IMR-90 (cell line): ENCODE results near the gene WNT3. TPM values are rescaled to one million over a fixed set of nuclear protein-coding genes. Genes with fewer than 3 reads are reported as not detected.

ENCODE experiments used
- ATAC-seq: fragments of 200-7000 bp; cut with Tn5 transposase; 2 replicates; pipeline ENCODE4 v1.9.1; 2020; ENCODE audit warnings: low read depth, mild to moderate bottlenecking, moderate library complexity
- BruUV-seq: library from RNA; stranded (reverse); fragments of 400-500 nt; replicated peaks from 2 replicates; lab custom pipeline; 2021; lab: Mats Ljungman, UMichigan
- CTCF ChIA-PET: fragments of 300-600 bp; formaldehyde crosslinking; extraction: SDS; loops from one replicate; lab custom pipeline; 2021; ENCODE audit warnings: antibody characterized with exemption; lab: Yijun Ruan, JAX
- POLR2A ChIA-PET: fragments of 300-600 bp; sonication (Branson Sonifier 250); formaldehyde crosslinking; loops from one replicate; lab custom pipeline; 2022; ENCODE audit warnings: antibody characterized with exemption; ENCODE audit not compliant: unreplicated experiment; lab: Charles Lee
- DNase-seq: peaks from one replicate; pipeline ENCODE4 v3.0.0; 2013
- H2AFZ ChIP-seq: replicated peaks from 2 replicates; pipeline ENCODE3; 2013; ENCODE audit warnings: low read length, mild to moderate bottlenecking; ENCODE audit not compliant: poor library complexity
- H2AK5ac ChIP-seq: 2 replicates; pipeline ENCODE4 v1.6.1; 2013; ENCODE audit warnings: low read depth, low read length, inconsistent platforms
- H2AK9ac ChIP-seq: replicated peaks from 2 replicates; pipeline ENCODE3; 2013; ENCODE audit warnings: mild to moderate bottlenecking, low read depth, low read length, moderate library complexity; ENCODE audit not compliant: poor library complexity
- H2BK120ac ChIP-seq: 2 replicates; pipeline ENCODE4 v1.6.1; 2013; ENCODE audit warnings: low read depth, low read length, inconsistent platforms
- H2BK15ac ChIP-seq: 3 replicates; pipeline ENCODE4 v1.6.1; 2013; ENCODE audit warnings: low read depth, low read length, inconsistent platforms
- H2BK20ac ChIP-seq: 2 replicates; pipeline ENCODE4 v1.6.1; 2013; ENCODE audit warnings: low read depth, mild to moderate bottlenecking, inconsistent platforms, low read length, moderate library complexity
- H2BK5ac ChIP-seq: 2 replicates; pipeline ENCODE4 v1.6.1; 2013; ENCODE audit warnings: mild to moderate bottlenecking, low read depth, low read length, inconsistent platforms; ENCODE audit not compliant: poor library complexity, severe bottlenecking
- H3K14ac ChIP-seq: replicated peaks from 2 replicates; pipeline ENCODE4 v1.6.1; 2013; ENCODE audit warnings: low read depth, low read length, inconsistent platforms
- H3K18ac ChIP-seq: 2 replicates; pipeline ENCODE4 v1.6.1; 2013; ENCODE audit warnings: low read depth, low read length, control low read depth
- H3K23ac ChIP-seq: 2 replicates; pipeline ENCODE4 v1.6.1; 2013; ENCODE audit warnings: low read depth, low read length, inconsistent platforms
- H3K27ac ChIP-seq: 2 replicates; pipeline ENCODE4 v1.5.1; 2013; ENCODE audit warnings: mild to moderate bottlenecking, control low read depth, low read length; ENCODE audit not compliant: insufficient read depth
- H3K27me3 ChIP-seq: 2 replicates; pipeline ENCODE4 v1.6.1; 2013; ENCODE audit warnings: low read length; ENCODE audit not compliant: control insufficient read depth, insufficient read depth
- H3K36me3 ChIP-seq: 2 replicates; pipeline ENCODE4 v1.6.1; 2013; ENCODE audit warnings: low read length, mixed read lengths; ENCODE audit not compliant: control insufficient read depth, insufficient read depth
- H3K4ac ChIP-seq: 2 replicates; pipeline ENCODE4 v1.6.1; 2013; ENCODE audit warnings: low read depth, low read length, inconsistent platforms
- H3K4me1 ChIP-seq: 2 replicates; pipeline ENCODE4 v1.6.1; 2013; ENCODE audit warnings: low read length, mixed read lengths; ENCODE audit not compliant: control insufficient read depth, insufficient read depth
- H3K4me2 ChIP-seq: 2 replicates; pipeline ENCODE4 v1.6.1; 2013; ENCODE audit warnings: low read depth, mild to moderate bottlenecking, control low read depth, low read length, moderate library complexity
- H3K4me3 ChIP-seq: 2 replicates; pipeline ENCODE4 v1.5.1; 2013; ENCODE audit warnings: low read depth, mild to moderate bottlenecking, control low read depth, low read length, moderate library complexity; ENCODE audit not compliant: insufficient read depth
- H3K56ac ChIP-seq: 2 replicates; pipeline ENCODE4 v1.6.1; 2013; ENCODE audit warnings: low read length, inconsistent platforms; ENCODE audit not compliant: insufficient read depth; ENCODE audit errors: extremely low read depth
- H3K79me1 ChIP-seq, 2 experiments: 2 replicates each; pipeline ENCODE4 v1.6.1; 2013; ENCODE audit warnings: low read length in 2 of 2, inconsistent platforms in 1 of 2, low read depth in 1 of 2
- H3K9ac ChIP-seq: 2 replicates; pipeline ENCODE4 v1.6.1; 2013; ENCODE audit warnings: low read depth, low read length, control low read depth
- H3K9me1 ChIP-seq: 2 replicates; pipeline ENCODE4 v1.6.1; 2013; ENCODE audit warnings: low read length, inconsistent platforms; ENCODE audit not compliant: insufficient read depth
- H3K9me3 ChIP-seq: 2 replicates; pipeline ENCODE4 v1.6.1; 2013; ENCODE audit warnings: low read length; ENCODE audit not compliant: control insufficient read depth, insufficient read depth
- H4K20me1 ChIP-seq: 2 replicates; pipeline ENCODE4 v1.6.1; 2013; ENCODE audit warnings: low read length, inconsistent platforms; ENCODE audit not compliant: insufficient read depth
- H4K5ac ChIP-seq: 2 replicates; pipeline ENCODE4 v1.6.1; 2013; ENCODE audit warnings: mild to moderate bottlenecking, low read depth, low read length, control low read depth
- H4K8ac ChIP-seq, 2 experiments: 2 replicates each; pipeline ENCODE4 v1.6.1; 2013; ENCODE audit warnings: low read depth in 2 of 2, low read length in 2 of 2, control low read depth in 1 of 2, inconsistent platforms in 1 of 2
- H4K91ac ChIP-seq: 2 replicates; pipeline ENCODE4 v1.6.1; 2013; ENCODE audit warnings: low read depth, low read length, inconsistent platforms; ENCODE audit not compliant: insufficient read depth
- BHLHE40 ChIP-seq: fragments of 150-350 bp; IDR thresholded peaks from 2 replicates; pipeline ENCODE4 v1.6.1; 2016; ENCODE audit warnings: mild to moderate bottlenecking, low read depth, low read length
- CEBPB ChIP-seq: IDR thresholded peaks from 2 replicates; pipeline ENCODE4 v1.6.1; 2012; ENCODE audit warnings: low read depth, low read length, improper control_type of control experiment
- CHD1 ChIP-seq: IDR thresholded peaks from 2 replicates; pipeline ENCODE4 v1.6.1; 2012; ENCODE audit warnings: low read depth, low read length, improper control_type of control experiment
- CTCF ChIP-seq: conservative IDR thresholded peaks from 2 replicates; pipeline ENCODE4 v1.5.1; 2012; ENCODE audit warnings: mild to moderate bottlenecking, low read depth, low read length, improper control_type of control experiment
- ELK1 ChIP-seq: fragments of 150-350 bp; IDR thresholded peaks from 2 replicates; pipeline ENCODE4 v1.6.1; 2016; ENCODE audit warnings: low read depth, mild to moderate bottlenecking, low read length, moderate library complexity, borderline replicate concordance
- FOS ChIP-seq: fragments of 150-350 bp; IDR thresholded peaks from 2 replicates; pipeline ENCODE4 v1.6.1; 2016; ENCODE audit warnings: low read depth, low read length
- MAFK ChIP-seq: IDR thresholded peaks from 2 replicates; pipeline ENCODE4 v1.6.1; 2012; ENCODE audit warnings: low read depth, low read length, improper control_type of control experiment
- MAZ ChIP-seq: IDR thresholded peaks from 2 replicates; pipeline ENCODE4 v1.6.1; 2012; ENCODE audit warnings: low read depth, mild to moderate bottlenecking, low read length, improper control_type of control experiment, moderate library complexity, borderline replicate concordance
- NFE2L2 ChIP-seq: fragments of 150-350 bp; IDR thresholded peaks from 2 replicates; pipeline ENCODE4 v1.6.1; 2016; ENCODE audit warnings: low read depth, mild to moderate bottlenecking, low read length
- RAD21 ChIP-seq: IDR thresholded peaks from 2 replicates; pipeline ENCODE4 v1.6.1; 2012; ENCODE audit warnings: low read length, improper control_type of control experiment
- RCOR1 ChIP-seq: IDR thresholded peaks from 2 replicates; pipeline ENCODE4 v1.6.1; 2012; ENCODE audit warnings: mild to moderate bottlenecking, low read length, improper control_type of control experiment; ENCODE audit not compliant: insufficient replicate concordance
- RFX5 ChIP-seq: IDR thresholded peaks from 2 replicates; pipeline ENCODE4 v1.8.0; 2012; ENCODE audit warnings: low read depth, mild to moderate bottlenecking, low read length, moderate library complexity
- SMC3 ChIP-seq: fragments of 150-350 bp; IDR thresholded peaks from 2 replicates; pipeline ENCODE4 v1.6.1; 2016; ENCODE audit warnings: low read depth, mild to moderate bottlenecking, antibody characterized with exemption, low read length, moderate library complexity
- USF2 ChIP-seq: fragments of 150-350 bp; IDR thresholded peaks from 2 replicates; pipeline ENCODE4 v1.6.1; 2017; ENCODE audit warnings: mild to moderate bottlenecking, antibody characterized with exemption, low read length, low read depth
- WGBS, 2 experiments: methylation state at CpG; one replicate each; pipeline versions ENCODE4 v1.1.5 to v1.1.7; 2013; ENCODE audit warnings: missing lambda C conversion rate in 2 of 2; ENCODE audit not compliant: insufficient read length in 1 of 2; ENCODE audit errors: extremely low coverage in 2 of 2; 5-methylcytosine and 5-hydroxymethylcytosine counted together
- dilution Hi-C: fragments of 300-500 bp; cut with HindIII; formaldehyde crosslinking; loops from one replicate; pipeline ENCODE4 v1.14.3; 2018; ENCODE audit warnings: low sequenced_read_pairs; ENCODE audit not compliant: unreplicated experiment
- in situ Hi-C: fragments of 300-500 bp; cut with MboI; formaldehyde crosslinking; loops from 3 replicates; pipeline ENCODE4 v1.14.3; 2019; ENCODE audit warnings: low sequenced_read_pairs, inconsistent platforms, mixed read lengths
- intact Hi-C: fragments of 100-400 bp; cut with micrococcal nuclease; formaldehyde crosslinking; loops from 2 replicates; pipeline ENCODE4 v1.10.0; 2022
- polyA plus RNA-seq, 3 experiments: library from polyadenylated mRNA; depleted of rRNA; stranded (reverse); fragments of >200 nt; gene quantifications; 2 replicates each; pipeline ENCODE4 v1.2.3, GENCODE V29; 2012; ENCODE audit warnings: low replicate concordance in 1 of 3
- total RNA-seq: library from RNA; depleted of rRNA; stranded (reverse); fragments of >200 nt; gene quantifications from 2 replicates; pipeline ENCODE4 v1.2.3, GENCODE V29; 2012

WNT3 gene
- total and polyA plus RNA-seq, 2 of the 4 experiments (the other 2 are of a cell fraction) = 0.72 to 1.0 TPM

- dilution Hi-C loops = no loop called here
Measured at GRCh38 chr17:46821482-46822387, 3.2 kb upstream of the WNT3 start.

More at GRCh38 chr17:46821482-46822387, 3.2 kb upstream of the WNT3 start:
- Histone ChIP-seq H2BK5ac (no peak overlapping the region), H4K20me1 (no peaks in the 10 kb centered on the region; the same call in 1 of the 2 replicates), H2BK120ac (no peak overlapping the region), H3K9me3 (no peaks in the 10 kb centered on the region; the same call in 1 of the 2 replicates), H2BK15ac (no peak overlapping the region), H3K18ac (no peak overlapping the region), H3K4ac (no peak overlapping the region), H3K27me3 (peaks cover 84% of the 10 kb centered on the region), H3K36me3 (no peaks in the 10 kb centered on the region; the same call in 1 of the 2 replicates), H3K14ac (no peak overlapping the region), H2AFZ (no peak overlapping the region), H3K9me1 (no peaks in the 10 kb centered on the region), H3K4me2 (no peak overlapping the region), H2BK20ac (no peak overlapping the region), H3K9ac (no peak overlapping the region), H3K23ac (no peak overlapping the region), H3K4me3 (no peak overlapping the region), H2AK9ac (no peak overlapping the region), H4K91ac (no peak overlapping the region), H2AK5ac (no peak overlapping the region), H3K56ac (no peak overlapping the region), H3K4me1 (peaks cover 2% of the 10 kb centered on the region; the same call in 1 of the 2 replicates), H3K79me1 (no peaks in the 10 kb centered on the region), H3K27ac (no peak overlapping the region), H4K5ac (no peak overlapping the region), H4K8ac (no peak overlapping the region)
- no peak for TF ChIP-seq RAD21
- no peak for TF ChIP-seq CEBPB
- no peak for TF ChIP-seq ELK1
- TF ChIP-seq RFX5 = no peak
- TF ChIP-seq NFE2L2 = no peak
- no peak for TF ChIP-seq SMC3
- no peak for TF ChIP-seq BHLHE40
- TF ChIP-seq CTCF = no peak
- no peak for TF ChIP-seq MAZ
- no peak for TF ChIP-seq MAFK
- no peak for TF ChIP-seq FOS
- no peak for TF ChIP-seq USF2
- TF ChIP-seq CHD1 = no peak
- TF ChIP-seq RCOR1 = no peak
- CTCF ChIA-PET = interaction anchor here (0.8 kb wide), 1 partner anchor 14 kb away, joined by 3 read pairs; no protein-coding TSS in a partner anchor
- no TSS peak for BruUV-seq
- in situ Hi-C loops = no loop called here
- intact Hi-C loops = no loop called here
- 33% methylated on average over 1 of the region's 31 CpGs; no CpG with 5 or more reads in 1 of the 2 experiments for WGBS, 2 experiments
- DNase-seq = no peak
- POLR2A ChIA-PET = no interaction called here
- ATAC-seq = no peak
